Kidney tubule cell (primary cell): Measurements from ENCODE around the gene RYR2.
A peak's percentile ranks its signal among the peaks of the same experiment; 100 is the strongest.

Experiments used
- DNase-seq: peaks from one replicate; pipeline ENCODE4 v3.0.0-alpha.2; 2018; ENCODE audit warnings: low spot score

The RYR2 gene

DNA sequence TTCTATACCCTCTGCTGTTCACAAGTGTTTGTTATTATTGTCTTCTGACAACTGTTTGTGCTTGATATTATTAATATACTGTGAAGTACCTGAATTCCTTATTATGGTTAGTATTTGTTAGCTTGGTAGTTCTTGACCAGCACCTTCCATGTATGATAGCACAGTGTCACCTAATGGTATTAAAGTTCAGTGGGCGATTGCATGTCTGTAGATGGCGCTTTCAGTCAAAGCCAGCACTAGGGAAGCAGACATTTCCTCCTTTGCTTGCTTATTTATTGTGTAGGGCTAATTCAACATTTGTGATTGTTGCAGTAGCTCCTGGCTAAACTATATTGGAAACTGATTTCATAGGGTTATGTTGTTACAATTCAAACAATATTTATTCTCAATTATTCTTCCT lies 630.8 kb downstream of the RYR2 start:
- DNase-seq: peak; percentile 45

DNA sequence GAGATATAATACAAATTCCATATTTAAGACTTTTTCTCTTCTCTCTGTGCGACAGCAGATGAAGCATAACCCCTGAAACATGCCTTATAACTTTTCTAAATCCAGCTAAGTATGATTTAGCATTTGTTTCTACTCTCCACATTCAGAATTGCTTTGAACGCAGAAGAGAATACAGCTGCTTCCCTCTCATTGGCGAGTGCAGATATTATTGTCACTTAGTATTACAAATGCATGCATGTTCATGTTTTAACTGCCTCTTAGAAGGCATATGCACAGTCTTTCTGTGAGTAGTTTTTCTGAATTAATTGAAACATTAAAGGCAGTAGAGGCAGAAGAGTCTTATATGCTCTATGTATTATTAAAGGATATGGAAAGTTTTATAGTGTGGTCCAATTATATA lies 631.6 kb downstream of the RYR2 start:
- no peak for DNase-seq

DNA sequence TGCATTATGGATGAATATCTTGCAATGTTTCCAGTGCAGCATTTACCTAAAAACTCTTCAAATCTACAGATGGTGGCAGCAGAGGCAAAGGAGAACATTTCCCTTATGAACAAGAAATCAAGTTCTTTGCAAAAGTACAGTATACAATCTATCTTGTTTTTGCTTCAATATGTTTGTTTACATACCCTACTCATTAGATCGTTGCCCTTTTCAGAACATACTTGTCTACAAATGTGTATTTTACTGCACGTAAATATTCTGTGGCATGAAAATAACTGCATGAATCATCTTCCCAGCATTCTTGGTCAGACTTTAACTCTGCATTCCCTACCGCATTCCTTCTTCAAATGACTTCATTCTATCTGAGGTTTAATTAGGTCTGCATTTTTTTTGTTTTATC lies 636.0 kb downstream of the RYR2 start:
- DNase-seq: peak; percentile 69

DNA sequence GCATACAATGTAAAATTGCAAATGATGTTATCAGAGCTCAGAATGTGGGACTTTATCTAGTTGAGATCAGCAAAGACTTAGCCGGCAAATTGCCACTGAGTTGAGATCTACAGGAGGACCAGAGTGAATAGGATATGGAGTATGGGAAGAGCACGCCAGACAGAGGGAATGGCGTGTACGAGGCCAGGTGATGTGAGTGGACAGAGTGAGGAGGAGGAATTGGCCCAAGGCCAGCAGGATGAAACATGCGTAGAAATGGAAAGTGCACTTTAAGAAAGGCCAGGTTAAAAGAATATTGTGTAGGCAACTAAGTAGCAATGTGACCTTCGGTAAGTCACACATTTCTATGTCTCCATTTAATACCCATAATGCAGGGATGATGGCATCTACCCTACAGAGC lies 637.7 kb downstream of the RYR2 start:
- no peak for DNase-seq

DNA sequence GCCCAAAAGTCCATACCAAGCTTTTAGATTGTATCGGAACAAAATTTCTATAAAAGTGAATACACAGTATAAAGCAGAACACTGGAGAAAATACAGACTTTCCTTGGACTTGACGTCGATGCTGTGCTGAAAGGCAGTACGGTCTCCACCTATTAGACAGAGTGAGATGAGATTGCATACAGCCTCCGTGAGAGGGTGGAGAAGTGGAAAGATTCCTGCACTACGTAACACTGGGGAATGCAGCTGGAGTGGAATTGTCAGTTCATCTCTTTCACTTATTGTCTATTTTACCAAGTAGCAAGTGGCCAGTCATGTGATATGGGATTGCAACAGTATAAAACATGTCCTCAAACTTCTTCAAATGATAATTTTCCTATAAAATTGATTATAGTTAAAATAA lies 639.2 kb downstream of the RYR2 start:
- DNase-seq: no peak

DNA sequence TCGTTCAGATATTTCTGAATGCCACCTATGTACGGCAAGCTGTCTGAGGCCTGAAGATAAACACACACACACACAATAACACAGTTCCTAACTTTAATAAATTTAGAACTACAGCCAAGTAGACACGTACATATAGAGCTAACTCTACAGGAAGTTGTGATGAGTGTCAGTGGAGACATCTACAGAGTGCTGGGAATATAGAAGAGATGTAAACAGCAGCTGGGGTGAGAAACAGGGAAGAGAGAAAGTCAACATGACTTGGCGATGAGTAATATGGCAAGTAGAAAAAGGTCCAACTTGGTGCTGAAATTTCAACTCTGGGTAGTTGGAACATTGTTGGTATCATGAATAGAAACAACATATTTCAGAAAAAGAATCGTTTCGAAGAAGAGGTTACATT lies 642.3 kb downstream of the RYR2 start:
- DNase-seq: peak; percentile 14

DNA sequence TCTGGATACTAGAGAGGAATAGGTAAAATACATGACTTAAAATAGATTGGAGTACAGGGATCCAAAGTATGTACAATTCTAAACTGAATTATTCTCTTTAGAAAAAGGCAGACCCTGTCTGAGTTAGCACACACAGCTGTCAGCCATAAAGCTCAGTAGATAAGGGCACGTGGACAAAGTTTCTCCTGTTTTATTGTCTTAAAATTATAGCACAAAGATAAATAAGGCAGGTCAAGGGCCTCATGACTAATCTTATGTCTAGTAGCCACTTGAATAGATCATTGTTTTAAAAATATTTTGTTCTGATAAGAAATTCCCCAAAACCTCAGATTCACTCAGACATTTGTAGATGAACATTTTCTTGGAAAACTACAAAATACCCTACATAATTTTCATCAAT lies 643.6 kb downstream of the RYR2 start:
- DNase-seq: no peak

DNA sequence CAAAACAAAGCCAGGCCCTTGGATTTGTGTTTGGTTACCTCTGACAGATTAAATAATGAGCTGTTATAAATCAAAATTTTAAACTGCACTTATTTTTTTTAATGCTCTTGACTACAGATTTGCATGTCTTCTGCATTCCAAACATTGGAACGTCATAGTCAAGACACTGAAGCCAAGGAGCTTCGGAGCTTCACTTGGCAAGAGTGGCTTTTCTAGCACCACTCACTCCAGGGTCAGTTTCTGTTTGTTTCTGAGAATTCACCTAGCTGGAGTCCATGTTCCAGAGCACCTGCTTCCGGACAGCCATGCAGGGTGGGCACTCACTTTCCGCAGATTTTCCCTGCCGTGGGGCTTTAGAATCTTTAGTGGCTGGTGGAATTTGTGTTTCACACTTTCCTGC lies 645.8 kb downstream of the RYR2 start:
- no peak for DNase-seq

DNA sequence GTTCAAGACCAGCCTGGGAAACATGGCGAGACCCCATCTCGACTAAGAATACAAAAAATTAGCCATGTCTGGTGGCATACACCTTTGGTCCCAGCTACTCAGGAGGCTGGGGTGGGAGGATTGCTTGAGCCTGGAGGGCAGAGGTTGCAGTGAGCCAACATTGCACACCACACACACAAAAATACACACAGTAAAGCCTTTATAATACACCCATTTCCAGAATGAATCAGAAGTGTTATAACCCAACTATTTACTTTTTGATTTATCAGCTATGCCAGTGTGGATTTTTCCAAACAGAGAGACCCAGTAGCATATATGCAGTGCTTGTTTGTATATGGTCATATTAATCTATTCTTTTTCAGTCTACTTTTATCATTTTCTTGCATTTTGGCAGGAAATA lies 648.7 kb downstream of the RYR2 start:
- no peak for DNase-seq

DNA sequence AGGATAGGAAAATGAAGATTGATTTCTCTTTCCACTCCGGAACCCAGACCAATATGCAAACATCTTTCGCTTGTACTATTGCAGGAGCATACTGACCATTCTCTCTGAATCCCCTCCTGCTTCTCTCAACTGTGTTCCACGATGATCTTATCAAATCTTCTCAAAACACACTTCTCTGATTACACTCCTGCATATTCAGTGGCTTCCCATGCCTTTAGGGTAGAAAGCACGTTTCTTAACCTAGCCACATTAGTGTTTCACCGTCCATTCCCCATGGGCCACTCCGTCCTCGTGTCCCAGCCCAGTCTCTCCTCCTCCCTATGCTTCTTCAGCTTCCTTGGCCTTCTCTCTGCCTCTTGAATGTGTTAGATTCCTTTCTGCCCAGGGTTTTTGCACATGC lies 650.3 kb downstream of the RYR2 start:
- no peak for DNase-seq

DNA sequence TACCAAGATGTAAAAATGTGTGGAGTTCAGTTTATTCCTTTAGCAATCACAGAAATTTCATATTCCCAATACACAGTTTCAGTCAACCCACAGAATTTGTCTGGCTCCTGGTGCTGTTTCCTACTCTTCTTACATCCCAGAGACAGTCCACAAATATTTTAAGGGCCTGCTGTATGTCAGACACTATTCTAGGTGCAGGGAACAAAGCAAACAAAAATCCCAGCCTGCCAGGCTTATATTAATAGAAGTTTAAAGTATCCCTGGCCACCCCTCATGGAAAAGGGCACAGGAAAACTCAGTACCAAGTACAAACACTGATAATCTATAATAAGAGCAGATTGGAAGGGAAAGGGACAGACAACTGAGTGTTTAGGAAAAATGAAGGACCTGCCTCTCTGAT lies 653.9 kb downstream of the RYR2 start:
- no peak for DNase-seq

DNA sequence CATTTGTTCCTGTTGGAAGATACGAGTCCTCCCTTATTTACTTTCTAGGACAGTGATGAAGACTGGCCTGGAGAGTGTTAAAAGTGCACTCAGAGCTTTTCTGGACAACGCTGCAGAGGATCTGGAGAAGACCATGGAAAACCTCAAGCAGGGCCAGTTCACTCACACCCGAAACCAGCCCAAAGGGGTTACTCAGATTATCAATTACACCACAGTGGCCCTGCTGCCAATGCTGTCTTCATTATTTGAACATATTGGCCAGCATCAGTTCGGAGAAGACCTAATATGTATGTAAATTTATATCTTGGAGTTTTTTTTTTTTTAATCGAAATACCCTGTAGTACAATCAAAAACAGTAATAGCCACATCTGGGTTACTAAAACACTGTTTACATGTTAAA lies 658.2 kb downstream of the RYR2 start:
- no peak for DNase-seq

DNA sequence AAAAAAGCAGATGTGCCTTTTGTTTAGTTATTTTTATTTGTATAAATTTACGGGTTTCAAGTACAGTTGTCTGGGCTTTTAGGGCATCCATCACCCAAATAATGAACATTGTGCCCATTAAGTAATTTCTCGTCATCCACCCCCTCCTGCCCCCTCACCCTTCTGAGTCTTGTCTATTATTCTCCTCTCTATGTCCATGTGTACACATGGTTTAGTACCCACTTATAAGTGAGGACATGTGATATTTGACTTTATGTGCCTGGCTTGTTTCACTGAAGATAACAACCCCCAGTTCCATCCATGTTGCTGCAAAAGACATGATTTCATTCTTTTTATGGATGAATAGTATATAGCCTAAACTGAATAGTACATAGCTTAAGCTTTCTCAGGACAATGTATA lies 659.5 kb downstream of the RYR2 start:
- no peak for DNase-seq

DNA sequence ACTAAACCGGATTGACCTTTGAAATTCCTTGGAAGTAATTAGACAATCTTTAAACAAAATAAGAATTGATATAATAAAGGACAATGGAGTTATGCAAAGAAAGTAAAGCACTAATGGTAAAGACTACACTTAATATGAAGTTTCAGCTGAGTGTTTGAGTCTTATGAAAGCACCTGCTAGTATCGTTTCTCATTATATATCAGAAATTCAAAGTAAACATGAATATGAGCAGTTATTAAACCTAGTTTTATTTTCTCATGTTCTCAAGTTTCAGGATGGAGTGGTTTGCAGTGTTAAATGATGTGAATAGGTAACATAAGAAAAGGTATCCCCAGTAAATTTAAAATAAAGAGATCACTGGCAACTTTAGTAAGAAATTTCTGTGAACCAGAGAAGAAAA lies 660.2 kb downstream of the RYR2 start:
- DNase-seq: no peak

DNA sequence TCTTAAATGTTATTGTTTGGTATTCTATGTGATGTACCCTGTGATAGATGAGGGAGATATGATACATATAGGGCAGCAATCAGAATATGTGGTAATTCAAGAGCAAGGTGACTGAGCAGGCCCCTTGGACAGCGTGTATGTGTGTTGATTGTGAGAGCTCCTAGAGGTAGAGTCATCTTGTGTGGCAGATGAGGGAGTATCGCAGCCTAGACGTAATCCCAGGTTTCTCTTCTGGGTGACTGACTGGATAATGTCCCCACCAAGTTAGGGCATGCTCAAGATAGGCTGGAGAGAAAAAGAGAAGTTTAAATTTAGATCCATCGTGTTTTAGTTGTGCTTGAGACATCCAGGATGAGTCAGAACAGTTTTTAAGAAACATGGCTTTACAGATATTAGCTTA lies 663.5 kb downstream of the RYR2 start:
- no peak for DNase-seq

DNA sequence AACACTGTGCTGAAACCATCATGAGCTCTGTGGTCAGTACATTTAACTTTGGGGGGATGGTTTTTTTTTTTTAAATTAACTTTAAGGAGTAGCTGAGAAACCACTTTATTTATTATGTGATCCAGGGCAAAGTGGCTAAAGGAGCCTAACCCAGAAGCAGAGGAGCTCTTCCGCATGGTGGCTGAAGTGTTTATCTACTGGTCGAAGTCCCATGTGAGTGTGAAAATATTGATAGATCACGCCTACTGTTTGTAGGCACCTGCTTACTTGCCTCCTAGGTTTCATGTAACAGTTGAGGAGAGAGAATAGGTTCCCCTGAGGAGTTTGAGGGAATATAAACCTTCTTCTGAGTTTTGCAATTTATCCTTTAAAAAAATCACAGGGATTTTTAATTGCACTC lies 667.4 kb downstream of the RYR2 start:
- no peak for DNase-seq

DNA sequence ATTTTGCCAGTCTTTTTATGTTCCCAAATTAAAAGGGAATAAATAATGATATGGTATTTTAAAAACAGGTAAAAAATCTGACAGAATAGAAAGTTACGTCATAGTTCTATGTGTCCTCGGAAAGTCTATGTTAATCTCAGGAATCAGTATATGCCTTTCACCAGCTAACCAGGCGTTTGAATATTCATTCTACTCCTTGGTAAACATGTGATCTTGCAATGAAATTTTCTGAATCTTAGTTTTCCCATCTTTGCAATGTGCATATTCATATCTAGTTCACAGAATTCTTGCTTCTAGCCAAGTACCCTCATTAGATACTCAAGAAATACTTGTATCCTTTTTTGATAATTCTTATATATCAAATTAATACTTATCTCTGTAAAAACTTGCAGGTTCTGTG lies 669.3 kb downstream of the RYR2 start:
- DNase-seq: no peak

DNA sequence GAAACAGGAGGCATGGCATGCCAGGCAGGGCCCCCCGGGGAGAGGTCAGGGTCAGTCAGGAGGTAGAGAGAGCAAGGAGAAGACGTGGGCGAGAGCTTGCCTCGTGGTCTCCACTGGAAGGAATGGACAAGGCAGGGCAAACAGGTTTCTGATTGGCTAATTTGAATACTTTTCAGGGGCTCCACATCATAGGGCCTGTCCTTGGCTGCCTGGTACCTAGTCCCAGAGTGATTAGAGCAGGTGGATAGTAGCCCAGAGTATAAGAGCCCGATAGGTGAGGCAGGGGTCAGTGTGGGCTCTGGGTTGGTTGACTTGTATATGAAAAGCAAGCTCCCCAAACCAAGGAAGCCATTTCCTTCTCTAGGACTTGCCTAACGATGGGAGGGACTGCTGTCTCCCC lies 670.1 kb downstream of the RYR2 start:
- DNase-seq: no peak

DNA sequence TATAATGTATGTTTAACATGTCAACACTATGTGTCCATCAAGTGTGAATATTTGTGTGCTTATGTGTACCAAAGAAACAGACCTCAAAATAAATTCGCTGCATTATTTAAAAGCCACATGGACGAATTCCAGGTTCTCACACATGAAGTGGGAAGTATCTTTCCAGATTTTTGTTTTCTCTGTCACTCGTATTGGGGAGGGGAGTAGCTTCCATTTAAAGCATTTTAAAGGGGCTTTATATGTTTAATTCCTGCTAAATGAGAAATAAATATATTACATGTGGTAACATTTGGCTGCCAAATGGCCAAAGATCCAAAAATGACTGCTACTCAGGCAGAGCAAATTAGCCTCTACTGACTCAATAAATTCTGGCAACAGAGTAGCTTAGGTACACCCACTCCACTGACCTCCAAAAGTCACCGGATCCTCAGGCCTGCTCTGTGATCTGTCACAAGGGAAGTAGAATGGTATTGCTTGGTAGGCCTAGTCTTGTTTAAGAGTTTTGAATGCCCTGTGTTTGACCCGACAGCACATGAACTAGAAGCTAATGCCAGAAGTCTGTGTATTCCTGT lies 670.7 kb downstream of the RYR2 start:
- no peak for DNase-seq

DNA sequence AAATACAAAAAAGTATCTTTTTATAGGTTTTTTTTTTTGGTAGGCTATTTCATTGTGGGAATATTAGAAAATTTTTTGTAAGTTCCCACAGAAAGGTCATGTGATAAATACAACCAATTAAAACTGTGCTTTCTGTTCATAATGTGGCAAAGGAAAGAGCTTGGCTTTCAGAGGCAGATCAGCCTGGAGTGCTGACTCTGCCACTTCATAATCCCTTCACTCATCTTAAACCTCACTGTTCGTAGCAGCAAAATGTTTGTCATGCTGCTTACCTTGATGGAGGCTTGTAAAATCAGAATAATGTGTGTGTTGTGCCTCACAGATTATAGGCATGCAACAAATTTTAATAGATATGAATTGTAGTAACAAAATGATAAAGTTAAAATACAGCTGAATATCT lies 671.9 kb downstream of the RYR2 start:
- DNase-seq: peak; percentile 6

DNA sequence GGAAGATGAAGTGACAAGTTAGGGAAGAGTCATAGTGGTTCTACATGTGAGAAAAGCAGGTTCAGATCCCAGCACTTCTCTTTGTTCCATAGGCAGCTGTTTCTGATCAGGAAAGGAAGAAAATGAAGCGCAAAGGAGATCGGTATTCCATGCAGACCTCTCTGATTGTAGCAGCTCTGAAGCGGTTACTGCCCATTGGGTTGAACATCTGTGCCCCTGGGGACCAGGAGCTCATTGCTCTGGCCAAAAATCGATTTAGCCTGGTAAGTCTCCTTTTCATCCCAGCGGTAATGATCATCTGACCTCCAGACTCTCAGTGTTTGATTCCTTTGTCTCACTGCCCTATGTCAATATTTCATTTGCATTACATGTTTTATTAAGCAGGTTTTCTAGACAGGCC lies 675.1 kb downstream of the RYR2 start:
- no peak for DNase-seq

DNA sequence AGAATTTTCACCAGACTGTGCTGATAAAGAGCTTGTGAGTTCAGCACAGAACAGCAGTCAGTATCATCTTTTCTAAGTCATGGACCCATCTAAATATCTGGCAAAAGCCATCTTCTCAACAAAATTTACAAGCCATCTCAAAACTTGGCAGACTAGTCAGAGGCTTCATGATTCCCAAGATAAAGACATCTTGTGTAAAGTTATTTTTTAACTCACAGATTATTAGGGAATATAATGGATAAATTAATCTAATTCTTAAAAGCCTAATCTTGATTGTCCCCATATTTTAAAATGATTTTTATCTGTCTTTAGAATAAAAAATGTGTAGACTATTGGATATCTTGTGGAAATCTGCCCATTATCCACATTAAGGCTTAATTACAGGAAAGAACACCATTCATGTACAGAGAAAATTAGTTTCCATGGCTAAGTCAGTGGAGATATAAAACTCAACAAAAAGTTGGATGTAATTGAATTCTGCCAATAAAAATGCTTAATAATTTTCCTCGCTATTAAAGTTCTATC lies 688.9 kb downstream of the RYR2 start:
- no peak for DNase-seq

DNA sequence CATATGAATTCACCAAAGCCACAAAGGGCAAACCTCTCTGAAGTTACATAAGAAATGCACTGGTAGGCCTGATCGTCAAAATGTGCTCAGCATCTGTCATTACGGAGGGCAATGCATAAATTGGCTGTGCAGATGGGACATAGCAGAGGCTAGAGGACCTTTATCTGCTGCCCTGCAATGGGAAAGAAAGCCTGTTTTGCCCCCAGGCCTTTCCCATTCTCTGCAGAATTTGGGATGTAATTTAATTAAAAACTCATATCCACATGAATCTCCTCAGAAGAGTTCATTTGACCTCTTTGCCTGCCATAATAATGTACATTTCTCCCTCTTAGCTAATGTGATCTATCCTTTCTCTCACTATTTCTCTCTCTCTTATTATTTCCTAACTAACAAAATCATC lies 690.7 kb downstream of the RYR2 start:
- DNase-seq: no peak

DNA sequence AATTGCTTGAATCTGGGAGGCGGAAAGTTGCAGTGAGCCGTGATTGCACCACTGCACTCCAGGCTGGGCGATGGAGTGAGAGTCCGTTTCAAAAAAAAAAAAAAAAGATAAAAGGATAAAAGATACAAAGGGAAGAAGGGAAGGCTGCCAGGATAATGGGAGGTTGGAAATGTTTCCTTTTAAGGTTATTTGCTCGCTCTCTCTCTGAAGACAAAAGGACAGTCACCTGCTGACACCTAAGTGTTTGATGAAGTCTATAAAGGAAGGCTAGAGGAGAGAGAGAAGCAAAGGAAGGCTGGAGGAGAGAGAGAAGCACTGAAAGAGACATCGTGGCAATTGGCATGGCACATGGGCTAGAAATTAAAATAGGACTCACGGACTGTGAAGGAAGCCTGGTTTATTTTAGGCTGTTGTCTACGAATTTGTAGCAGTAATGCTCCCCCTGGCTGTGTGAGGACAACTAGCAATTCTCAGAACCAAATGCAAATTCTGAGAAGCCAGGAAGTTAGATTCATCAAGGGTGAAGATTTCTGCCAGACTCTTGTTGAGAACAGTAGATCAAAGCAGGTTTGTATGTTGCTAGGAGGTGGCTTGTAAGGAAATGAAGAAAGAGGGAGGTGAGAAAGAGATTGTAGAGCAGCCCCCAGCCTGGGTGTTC lies 694.5 kb downstream of the RYR2 start:
- DNase-seq: peak; percentile 48
